ENCODE data around the gene NEK10.
"Not testable (repeated sequence)": the region's sequence is repeated elsewhere in the genome, so short reads cannot be mapped to it uniquely, and the experiment has no call there.

NEK10 gene

DNA sequence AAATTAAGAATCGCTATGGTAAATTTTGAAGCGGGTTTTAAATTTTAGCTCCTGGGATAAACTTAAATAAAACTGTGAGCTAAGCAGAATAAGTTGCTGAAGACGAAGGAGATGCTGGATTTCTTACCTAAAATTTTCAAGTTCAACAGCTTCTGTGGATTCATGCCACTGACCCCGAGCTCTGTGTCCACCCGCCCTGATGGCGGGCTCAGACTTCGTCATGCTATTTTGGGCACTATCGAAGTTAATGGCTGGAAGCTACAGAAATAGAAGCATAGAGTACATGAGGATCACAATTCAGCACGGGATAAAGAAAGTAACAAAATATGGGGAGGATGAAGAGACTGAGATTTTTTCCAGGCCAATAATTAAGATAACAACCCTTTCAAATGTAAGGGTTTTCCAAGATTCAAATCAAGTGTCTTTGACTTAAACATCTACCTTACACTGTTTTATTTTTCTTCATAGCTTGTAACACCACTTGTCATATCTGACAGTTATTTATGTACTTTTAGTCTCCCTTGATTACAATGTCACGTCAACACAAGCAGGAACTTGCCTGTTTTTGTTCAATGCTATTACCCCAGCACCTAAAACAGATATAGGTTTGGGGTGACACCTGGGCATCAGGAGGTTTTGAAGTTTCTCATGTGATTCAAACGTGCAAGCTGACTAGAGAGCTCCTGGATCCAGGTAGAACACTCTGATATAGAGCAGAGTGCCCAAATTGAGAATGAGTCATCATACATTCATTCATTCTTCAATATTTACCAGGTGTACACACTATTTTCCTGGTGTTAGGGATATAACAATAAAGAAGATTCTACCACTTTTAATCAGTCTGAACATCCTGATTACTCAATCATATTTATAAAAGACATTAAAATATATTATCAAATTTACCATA lies 23.0 kb downstream of the NEK10 start:
- Histone ChIP-seq H3K27me3 (ENCODE audit: control insufficient read depth, insufficient read depth, low read length) (no peaks in the 10 kb centered on the region), H3K9ac (ENCODE audit: low read depth, low read length) (no peak overlapping the region), H3K4me3 (ENCODE audit: low read depth, low read length) (no peak overlapping the region), H3K4me1 (ENCODE audit: control insufficient read depth, insufficient read depth, low read length) (no peaks in the 10 kb centered on the region), H3K9me3 (ENCODE audit: control insufficient read depth, insufficient read depth, low read length) (no peaks in the 10 kb centered on the region), H3K36me3 (ENCODE audit: control insufficient read depth, insufficient read depth, low read length) (no peaks in the 10 kb centered on the region)

DNA sequence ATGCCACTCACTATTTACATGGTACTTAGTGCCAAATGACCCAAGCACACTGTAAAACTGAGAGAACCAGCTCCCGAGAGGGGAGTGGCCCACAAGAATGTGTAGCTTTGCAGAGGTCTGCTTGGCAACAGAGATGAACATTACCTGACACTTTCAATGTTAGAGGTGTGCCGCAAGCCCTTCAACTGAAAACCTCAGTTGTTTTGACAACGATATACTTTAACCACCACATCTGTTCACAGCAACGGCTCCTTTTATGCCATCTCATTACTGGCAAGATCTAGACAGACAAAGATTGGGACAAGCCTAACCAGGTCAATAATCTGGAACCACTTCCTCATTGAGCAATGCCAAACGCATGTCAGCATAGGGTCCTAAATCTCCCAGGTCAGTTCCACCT lies 23.7 kb downstream of the NEK10 start:
- Histone ChIP-seq H3K9me3 (ENCODE audit: control insufficient read depth, insufficient read depth, low read length) (no peaks in the 10 kb centered on the region), H3K4me1 (ENCODE audit: control insufficient read depth, insufficient read depth, low read length) (no peaks in the 10 kb centered on the region), H3K36me3 (ENCODE audit: control insufficient read depth, insufficient read depth, low read length) (no peaks in the 10 kb centered on the region), H3K9ac (ENCODE audit: low read depth, low read length) (no peak overlapping the region), H3K4me3 (ENCODE audit: low read depth, low read length) (no peak overlapping the region), H3K27me3 (ENCODE audit: control insufficient read depth, insufficient read depth, low read length) (no peaks in the 10 kb centered on the region)

DNA sequence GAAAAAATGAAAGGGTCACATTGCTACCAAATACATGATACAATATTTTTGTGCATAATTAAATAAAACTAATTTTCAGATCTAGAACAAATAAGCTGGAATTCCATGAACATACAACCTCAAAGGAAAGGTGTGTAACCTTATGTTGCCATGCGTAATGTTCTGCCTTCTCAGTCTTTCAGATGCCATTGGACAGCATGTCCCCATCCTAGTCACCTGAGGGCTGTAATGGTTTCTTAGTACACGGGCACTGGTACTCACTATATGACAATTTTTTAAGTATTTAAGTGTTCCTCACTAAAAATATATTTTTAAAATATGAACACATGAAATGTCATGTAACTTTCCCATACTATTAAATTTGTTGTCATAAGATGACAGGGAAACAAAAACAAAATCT lies 24.1 kb downstream of the NEK10 start:
- H3K27me3 ChIP-seq (ENCODE audit: control insufficient read depth, insufficient read depth, low read length): no peaks in the 10 kb centered on the region
- no peaks in the 10 kb centered on the region for H3K4me1 ChIP-seq (ENCODE audit: control insufficient read depth, insufficient read depth, low read length)
- no peaks in the 10 kb centered on the region for H3K9me3 ChIP-seq (ENCODE audit: control insufficient read depth, insufficient read depth, low read length)
- H3K9ac ChIP-seq (ENCODE audit: low read depth, low read length): no peak overlapping the region
- no peaks in the 10 kb centered on the region for H3K36me3 ChIP-seq (ENCODE audit: control insufficient read depth, insufficient read depth, low read length)
- no peak overlapping the region for H3K4me3 ChIP-seq (ENCODE audit: low read depth, low read length)

GRCh38 chr3:27344192-27344591 lies 25.0 kb downstream of the NEK10 start:
- H3K4me3 ChIP-seq (ENCODE audit: low read depth, low read length): no peak overlapping the region

DNA sequence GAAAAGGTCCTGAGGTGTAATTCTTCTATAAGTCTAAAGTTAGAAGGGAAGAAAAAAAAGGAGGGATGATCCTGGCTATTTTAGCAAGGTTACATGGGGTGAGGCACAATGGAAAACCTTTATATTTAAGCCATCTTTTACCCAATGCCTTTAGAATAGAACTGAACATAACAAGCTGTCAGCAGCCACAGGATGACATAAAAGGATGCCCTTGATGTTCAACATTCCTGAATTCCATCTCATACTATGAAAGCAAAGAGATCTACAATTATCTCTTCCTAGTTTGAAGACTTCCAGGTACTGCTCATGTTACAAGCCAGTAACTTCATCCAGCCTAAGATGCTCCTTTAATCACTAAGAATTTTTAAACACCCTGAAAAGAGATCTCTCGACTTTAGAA lies 26.9 kb downstream of the NEK10 start:
- Histone ChIP-seq H3K9ac (ENCODE audit: low read depth, low read length) (no peak overlapping the region), H3K36me3 (ENCODE audit: control insufficient read depth, insufficient read depth, low read length) (no peaks in the 10 kb centered on the region), H3K27me3 (ENCODE audit: control insufficient read depth, insufficient read depth, low read length) (no peaks in the 10 kb centered on the region), H3K4me1 (ENCODE audit: control insufficient read depth, insufficient read depth, low read length) (no peaks in the 10 kb centered on the region), H3K4me3 (ENCODE audit: low read depth, low read length) (no peak overlapping the region), H3K9me3 (ENCODE audit: control insufficient read depth, insufficient read depth, low read length) (no peaks in the 10 kb centered on the region)

More at GRCh38 chr3:27344192-27344591, 25.0 kb downstream of the NEK10 start:
- no peaks in the 10 kb centered on the region for H3K4me1 ChIP-seq (ENCODE audit: control insufficient read depth, insufficient read depth, low read length)
- no peaks in the 10 kb centered on the region for H3K27me3 ChIP-seq (ENCODE audit: control insufficient read depth, insufficient read depth, low read length)
- no peak overlapping the region for H3K9ac ChIP-seq (ENCODE audit: low read depth, low read length)
- H3K36me3 ChIP-seq (ENCODE audit: control insufficient read depth, insufficient read depth, low read length): no peaks in the 10 kb centered on the region
- H3K9me3 ChIP-seq (ENCODE audit: control insufficient read depth, insufficient read depth, low read length): no peaks in the 10 kb centered on the region

- H3K4me1 ChIP-seq (ENCODE audit: control insufficient read depth, insufficient read depth, low read length): no peaks in the 10 kb centered on the region
- H3K9ac ChIP-seq (ENCODE audit: low read depth, low read length): no peak overlapping the region
- H3K9me3 ChIP-seq (ENCODE audit: control insufficient read depth, insufficient read depth, low read length): no peaks in the 10 kb centered on the region
- no peak overlapping the region for H3K4me3 ChIP-seq (ENCODE audit: low read depth, low read length)
- no peaks in the 10 kb centered on the region for H3K36me3 ChIP-seq (ENCODE audit: control insufficient read depth, insufficient read depth, low read length)
- no peaks in the 10 kb centered on the region for H3K27me3 ChIP-seq (ENCODE audit: control insufficient read depth, insufficient read depth, low read length)
These were observed 28.6 kb downstream of the NEK10 start for GRCh38 chr3:27340534-27340933.

- Histone ChIP-seq H3K9me3 (ENCODE audit: control insufficient read depth, insufficient read depth, low read length) (no peaks in the 10 kb centered on the region), H3K9ac (ENCODE audit: low read depth, low read length) (no peak overlapping the region), H3K4me1 (ENCODE audit: control insufficient read depth, insufficient read depth, low read length) (no peaks in the 10 kb centered on the region), H3K36me3 (ENCODE audit: control insufficient read depth, insufficient read depth, low read length) (no peaks in the 10 kb centered on the region), H3K4me3 (ENCODE audit: low read depth, low read length) (no peak overlapping the region), H3K27me3 (ENCODE audit: control insufficient read depth, insufficient read depth, low read length) (no peaks in the 10 kb centered on the region)
These were observed 33.6 kb downstream of the NEK10 start for GRCh38 chr3:27335571-27335970.

DNA sequence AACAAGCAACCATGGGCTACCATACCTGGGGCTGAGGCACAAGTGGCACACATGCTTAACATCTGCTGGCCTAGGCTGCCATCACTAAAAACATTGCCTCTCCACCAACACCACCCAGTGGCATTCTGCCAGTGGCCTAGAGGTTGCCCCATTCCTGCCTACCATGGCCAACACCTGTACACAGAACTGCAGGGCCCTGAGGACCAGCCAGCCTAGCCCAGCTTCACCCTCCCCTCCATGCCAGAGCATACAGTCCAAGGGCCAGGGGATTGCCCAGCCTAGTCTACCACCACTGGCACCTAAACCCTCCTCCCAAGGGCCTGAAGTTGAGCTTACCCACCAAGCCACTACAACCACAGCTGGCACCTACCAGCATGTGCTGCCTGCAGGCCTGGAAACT lies 35.3 kb downstream of the NEK10 start:
- no peaks in the 10 kb centered on the region for H3K27me3 ChIP-seq (ENCODE audit: control insufficient read depth, insufficient read depth, low read length)
- H3K36me3 ChIP-seq (ENCODE audit: control insufficient read depth, insufficient read depth, low read length): no peaks in the 10 kb centered on the region
- H3K9ac ChIP-seq (ENCODE audit: low read depth, low read length): no peak overlapping the region
- no peaks in the 10 kb centered on the region for H3K9me3 ChIP-seq (ENCODE audit: control insufficient read depth, insufficient read depth, low read length)
- no peak overlapping the region for H3K4me3 ChIP-seq (ENCODE audit: low read depth, low read length)
- no peaks in the 10 kb centered on the region for H3K4me1 ChIP-seq (ENCODE audit: control insufficient read depth, insufficient read depth, low read length)

DNA sequence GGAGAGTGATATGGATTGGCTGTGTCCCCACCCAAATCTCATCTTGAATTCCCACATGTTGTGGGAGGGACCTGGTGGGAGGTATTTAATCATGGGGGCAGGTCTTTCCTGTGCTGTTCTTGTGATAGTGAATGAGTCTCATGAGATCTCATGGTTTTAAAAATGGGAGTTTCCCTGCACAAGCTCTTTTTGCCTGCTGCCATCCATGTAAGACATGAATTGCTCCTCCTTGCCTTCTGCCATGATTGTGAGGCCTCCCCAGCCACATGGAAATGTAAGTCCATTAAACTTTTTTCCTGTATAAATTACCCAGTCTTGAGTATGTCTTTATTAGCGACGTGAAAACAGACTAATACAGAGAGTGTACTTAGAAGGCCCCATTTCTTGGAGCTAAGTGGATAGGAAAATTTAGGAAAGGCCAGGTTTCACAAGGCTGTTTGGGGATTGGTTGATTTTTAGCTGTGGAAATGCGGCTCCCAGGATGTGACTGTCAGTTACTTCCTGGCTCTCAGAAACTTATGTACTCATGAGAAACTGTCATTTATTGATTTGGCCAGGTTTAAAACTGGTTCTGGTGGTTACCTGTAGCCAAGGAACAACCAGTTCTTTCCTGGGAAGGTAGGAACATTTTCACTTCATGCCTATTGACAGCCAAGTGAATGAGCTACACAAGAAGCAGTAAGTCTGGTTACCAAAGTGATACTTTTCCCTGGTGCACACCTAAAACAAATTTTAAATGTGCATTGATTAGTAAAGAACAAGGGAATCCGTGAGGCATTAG lies 40.0 kb downstream of the NEK10 start:
- H3K9ac ChIP-seq (ENCODE audit: low read depth, low read length); H3K27me3 ChIP-seq (ENCODE audit: control insufficient read depth, insufficient read depth, low read length); H3K4me3 ChIP-seq (ENCODE audit: low read depth, low read length); H3K9me3 ChIP-seq (ENCODE audit: control insufficient read depth, insufficient read depth, low read length); H3K36me3 ChIP-seq (ENCODE audit: control insufficient read depth, insufficient read depth, low read length); H3K4me1 ChIP-seq (ENCODE audit: control insufficient read depth, insufficient read depth, low read length): not testable (repeated sequence)

DNA sequence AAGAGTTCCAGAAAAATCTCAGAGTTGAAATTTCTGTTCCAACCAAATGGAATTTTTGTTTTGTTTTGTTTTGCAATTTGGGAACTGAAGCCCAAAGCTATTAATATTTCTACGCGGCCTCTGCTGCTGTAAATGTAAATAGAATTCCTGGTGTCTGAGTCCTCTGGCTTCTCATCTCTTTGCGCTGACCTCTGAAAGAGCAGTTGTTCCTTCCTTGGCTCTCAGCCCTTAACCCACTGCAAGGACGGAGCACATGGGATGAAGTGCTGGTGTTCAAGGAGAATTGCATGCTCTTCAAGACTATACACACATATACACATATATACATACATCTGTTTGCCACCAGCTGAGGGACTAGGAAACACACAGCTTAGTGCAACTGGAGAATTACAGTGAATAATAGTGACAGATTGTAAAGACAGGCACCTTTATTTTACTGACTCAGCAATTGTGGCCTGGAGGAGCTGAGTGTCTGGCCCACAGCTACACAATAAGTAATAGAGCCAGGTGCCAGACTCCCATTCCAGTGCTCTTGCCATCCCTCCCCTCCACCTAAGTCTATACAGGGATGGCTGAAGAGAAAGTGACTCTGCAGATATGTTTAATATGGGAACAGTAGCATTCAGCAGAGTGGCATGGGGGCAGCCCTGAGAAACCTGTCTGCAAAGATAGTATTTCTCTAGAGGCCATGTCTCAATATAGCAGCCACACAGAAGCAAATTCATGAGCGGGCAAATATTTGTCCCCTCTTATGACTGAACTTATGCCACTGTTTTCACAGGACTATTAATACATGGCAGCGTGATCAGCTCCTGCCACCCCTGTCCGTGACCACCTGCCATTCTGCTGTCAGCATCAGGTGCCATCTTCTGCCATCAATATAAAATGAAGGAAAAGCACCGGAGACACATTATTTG lies 42.3 kb downstream of the NEK10 start:
- Histone ChIP-seq H3K9ac (ENCODE audit: low read depth, low read length) (no peak overlapping the region), H3K9me3 (ENCODE audit: control insufficient read depth, insufficient read depth, low read length) (no peaks in the 10 kb centered on the region), H3K27me3 (ENCODE audit: control insufficient read depth, insufficient read depth, low read length) (no peaks in the 10 kb centered on the region), H3K36me3 (ENCODE audit: control insufficient read depth, insufficient read depth, low read length) (no peaks in the 10 kb centered on the region), H3K4me1 (ENCODE audit: control insufficient read depth, insufficient read depth, low read length) (no peaks in the 10 kb centered on the region), H3K4me3 (ENCODE audit: low read depth, low read length) (no peak overlapping the region)

DNA sequence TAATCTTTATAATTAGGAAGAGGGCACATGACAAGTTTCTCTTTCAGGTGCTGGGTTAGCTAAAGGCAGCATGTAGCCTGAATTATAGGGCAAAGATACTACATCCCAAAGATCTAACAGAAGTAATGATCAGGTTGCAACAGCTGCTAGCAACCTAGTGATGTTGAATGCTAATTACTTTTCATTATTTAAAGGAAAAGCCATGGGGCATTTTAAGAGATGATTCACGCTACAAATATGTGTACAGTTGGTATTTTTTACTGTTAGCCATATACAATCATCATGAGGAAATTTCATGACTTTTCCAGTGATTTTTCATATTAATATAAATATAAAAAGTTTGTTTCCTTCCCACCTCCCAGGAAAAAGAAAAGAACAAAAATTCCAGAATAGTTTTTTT lies 43.0 kb downstream of the NEK10 start:
- Histone ChIP-seq H3K9me3 (ENCODE audit: control insufficient read depth, insufficient read depth, low read length) (no peaks in the 10 kb centered on the region), H3K4me3 (ENCODE audit: low read depth, low read length) (no peak overlapping the region), H3K4me1 (ENCODE audit: control insufficient read depth, insufficient read depth, low read length) (no peaks in the 10 kb centered on the region)

More for the DNA sequence above, 43.0 kb downstream of the NEK10 start:
- H3K27me3 ChIP-seq (ENCODE audit: control insufficient read depth, insufficient read depth, low read length): no peaks in the 10 kb centered on the region
- no peak overlapping the region for H3K9ac ChIP-seq (ENCODE audit: low read depth, low read length)
- H3K36me3 ChIP-seq (ENCODE audit: control insufficient read depth, insufficient read depth, low read length): no peaks in the 10 kb centered on the region
